Mucosa of descending colon (tissue), 3 donors: ENCODE data around the gene TBRG4. TPM values are rescaled to one million over a fixed set of nuclear protein-coding genes. Genes with fewer than 3 reads are reported as not detected.

Experiments
- ATAC-seq: fragments of 200-7000 bp; cut with Tn5 transposase; one replicate; pipeline ENCODE4 v1.9.1; 2020; ENCODE audit warnings: mild to moderate bottlenecking, moderate library complexity
- DNase-seq, 3 donors: peaks; one replicate each; pipeline ENCODE4 v3.0.0-alpha.2; 2020
- H3K36me3 ChIP-seq: fragments of 200-600 bp; one replicate; pipeline ENCODE4 v1.8.0; 2021; ENCODE audit warnings: low read depth, mild to moderate bottlenecking
- H3K4me1 ChIP-seq: fragments of 200-600 bp; one replicate; pipeline ENCODE4 v1.8.0; 2021; ENCODE audit warnings: low read depth, mild to moderate bottlenecking
- H3K4me3 ChIP-seq: fragments of 200-600 bp; one replicate; pipeline ENCODE4 v1.8.0; 2021; ENCODE audit warnings: mild to moderate bottlenecking
- H3K9me3 ChIP-seq: fragments of 200-600 bp; one replicate; pipeline ENCODE4 v1.8.0; 2021; ENCODE audit warnings: mild to moderate bottlenecking
- intact Hi-C, 2 donors: fragments of 100-400 bp; cut with DNase I in 1 of 2; cut with micrococcal nuclease in 1 of 2; formaldehyde crosslinking; loops; one replicate each; pipeline versions ENCODE4 v1.11.0 to v1.11.1; 2022; cut with DNase I, micrococcal nuclease
- total RNA-seq, 3 donors: library from RNA; stranded (reverse); fragmentation: NEBNext Ultra II Directional in 2 of 3; extraction: Animal tissue kit (Norgen Biotek cat#: 25700) in 2 of 3; gene quantifications; one replicate each; pipeline versions ENCODE4 v1.2.1 to v1.2.4, GENCODE V29; 2021 to 2023
- TF ChIP-seq, protein P1 (sequence below): fragments of 200-600 bp; IDR thresholded peaks from one replicate; pipeline ENCODE4 v1.8.0; 2022; ENCODE audit warnings: antibody characterized with exemption, mild to moderate bottlenecking
- donor health status: DM: no; HTN: no; CAD: no; lungs with moderate emphysema.
- donor health status: DM: no; HTN: no; CAD: no.
- donor health status: DM: no; HTN: yes; CAD: no.

Gene TBRG4
- total RNA-seq, 3 donors from 2014 or later: 84.0 to 122 (median 85.6) TPM

DNA sequence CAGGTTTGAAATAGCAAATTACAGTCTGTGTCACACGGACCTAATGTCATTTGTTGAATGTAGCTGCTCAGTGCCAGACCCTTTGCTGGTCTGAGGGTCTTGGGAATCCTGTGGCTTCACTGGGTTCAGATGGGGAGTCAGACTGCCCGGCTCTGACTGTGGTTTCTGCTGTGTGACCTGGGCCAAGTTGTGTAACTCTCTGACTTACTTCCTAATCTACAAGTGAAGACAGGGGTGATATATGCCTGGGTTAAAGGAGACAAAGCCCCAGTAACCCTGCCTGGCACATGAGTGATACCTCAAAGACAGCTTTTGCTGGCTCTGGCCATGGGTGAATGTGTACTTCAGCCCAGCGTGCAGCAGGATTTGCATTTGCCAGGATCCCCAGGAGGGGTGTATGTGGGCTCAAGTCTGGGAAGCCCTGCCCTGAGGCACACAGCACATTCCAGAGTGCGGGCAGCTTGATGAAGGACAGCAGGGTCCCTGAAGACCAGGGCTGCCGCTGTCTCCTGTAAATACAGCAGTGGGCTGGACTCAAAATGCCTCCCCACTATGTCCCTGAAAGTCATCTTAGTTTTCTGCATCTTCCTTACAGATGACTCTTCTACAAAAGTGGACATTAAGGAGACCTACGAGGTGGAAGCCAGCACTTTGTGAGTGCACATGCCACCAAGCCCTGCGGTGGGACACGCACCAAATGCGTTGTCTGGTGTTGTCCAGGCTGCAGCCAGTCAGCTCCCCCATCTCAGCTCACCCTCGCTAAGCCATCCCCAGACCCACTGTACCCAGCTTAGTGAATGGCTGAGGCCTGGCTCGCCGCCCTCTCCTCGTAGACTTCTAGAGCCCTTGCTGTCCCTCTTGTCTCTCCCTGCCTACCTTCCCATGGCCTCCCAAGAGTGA lies 39.1 kb downstream of the TBRG4 start:
- intact Hi-C loops: no loop called here
- DNase-seq (no peak), ATAC-seq (no peak)
- Histone ChIP-seq H3K9me3 (no peaks in the 10 kb centered on the region), H3K36me3 (peaks cover 10% of the 10 kb centered on the region), H3K4me3 (no peak overlapping the region), H3K4me1 (peaks cover 7% of the 10 kb centered on the region)
- TF ChIP-seq, protein P1, sequence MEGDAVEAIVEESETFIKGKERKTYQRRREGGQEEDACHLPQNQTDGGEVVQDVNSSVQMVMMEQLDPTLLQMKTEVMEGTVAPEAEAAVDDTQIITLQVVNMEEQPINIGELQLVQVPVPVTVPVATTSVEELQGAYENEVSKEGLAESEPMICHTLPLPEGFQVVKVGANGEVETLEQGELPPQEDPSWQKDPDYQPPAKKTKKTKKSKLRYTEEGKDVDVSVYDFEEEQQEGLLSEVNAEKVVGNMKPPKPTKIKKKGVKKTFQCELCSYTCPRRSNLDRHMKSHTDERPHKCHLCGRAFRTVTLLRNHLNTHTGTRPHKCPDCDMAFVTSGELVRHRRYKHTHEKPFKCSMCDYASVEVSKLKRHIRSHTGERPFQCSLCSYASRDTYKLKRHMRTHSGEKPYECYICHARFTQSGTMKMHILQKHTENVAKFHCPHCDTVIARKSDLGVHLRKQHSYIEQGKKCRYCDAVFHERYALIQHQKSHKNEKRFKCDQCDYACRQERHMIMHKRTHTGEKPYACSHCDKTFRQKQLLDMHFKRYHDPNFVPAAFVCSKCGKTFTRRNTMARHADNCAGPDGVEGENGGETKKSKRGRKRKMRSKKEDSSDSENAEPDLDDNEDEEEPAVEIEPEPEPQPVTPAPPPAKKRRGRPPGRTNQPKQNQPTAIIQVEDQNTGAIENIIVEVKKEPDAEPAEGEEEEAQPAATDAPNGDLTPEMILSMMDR: no peak

DNA sequence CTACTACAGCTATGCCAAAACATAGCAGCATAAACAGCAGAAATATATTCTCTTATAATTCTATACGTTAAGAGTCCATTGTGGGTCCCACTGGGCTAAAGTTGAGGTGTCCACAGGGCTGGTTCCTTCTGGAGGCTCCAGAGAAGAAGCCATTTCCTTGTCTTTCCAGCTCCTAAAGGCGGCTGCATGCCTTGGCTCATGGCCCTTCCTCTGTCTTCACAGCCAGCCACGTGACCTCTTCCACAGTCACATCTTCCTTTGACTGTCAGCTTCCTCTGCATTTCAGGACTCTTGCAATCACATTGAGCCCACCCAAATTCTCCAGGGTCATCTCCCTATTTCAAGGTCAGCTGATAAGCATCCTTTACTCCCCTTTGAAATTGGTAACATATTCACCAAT lies 40.0 kb downstream of the TBRG4 start:
- DNase-seq (no peak), ATAC-seq (no peak)
- H3K4me3 ChIP-seq: no peak overlapping the region
- H3K4me1 ChIP-seq: peaks cover 7% of the 10 kb centered on the region
- TF ChIP-seq, protein P1: no peak
- no peaks in the 10 kb centered on the region for H3K9me3 ChIP-seq
- peaks cover 10% of the 10 kb centered on the region for H3K36me3 ChIP-seq
- intact Hi-C loops: no loop called here

DNA sequence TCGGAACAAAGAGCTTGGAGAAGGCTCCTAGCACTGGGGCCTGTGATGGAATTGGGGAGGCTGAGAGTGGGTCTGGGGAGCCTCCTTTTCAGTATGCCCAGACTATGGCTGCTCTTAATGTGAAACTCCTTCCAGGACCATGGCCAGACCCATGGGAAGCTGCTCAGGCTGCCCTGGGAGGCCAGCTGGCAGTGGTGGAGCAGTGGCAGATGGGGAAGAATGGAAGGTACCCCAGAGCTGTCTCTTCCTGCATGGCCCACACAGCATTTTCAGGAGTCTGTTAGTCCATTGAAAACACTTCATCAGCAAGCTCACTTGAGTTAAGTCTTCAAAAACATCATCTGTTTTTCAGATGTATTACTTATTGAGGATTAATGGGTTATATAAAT lies 41.2 kb downstream of the TBRG4 start:
- intact Hi-C loops: no loop called here
- ATAC-seq: no peak
- H3K4me1 ChIP-seq: peaks cover 7% of the 10 kb centered on the region
- TF ChIP-seq, protein P1: no peak
- no peak overlapping the region for H3K4me3 ChIP-seq
- H3K9me3 ChIP-seq: no peaks in the 10 kb centered on the region
- peaks cover 3% of the 10 kb centered on the region for H3K36me3 ChIP-seq
- no peak for DNase-seq

DNA sequence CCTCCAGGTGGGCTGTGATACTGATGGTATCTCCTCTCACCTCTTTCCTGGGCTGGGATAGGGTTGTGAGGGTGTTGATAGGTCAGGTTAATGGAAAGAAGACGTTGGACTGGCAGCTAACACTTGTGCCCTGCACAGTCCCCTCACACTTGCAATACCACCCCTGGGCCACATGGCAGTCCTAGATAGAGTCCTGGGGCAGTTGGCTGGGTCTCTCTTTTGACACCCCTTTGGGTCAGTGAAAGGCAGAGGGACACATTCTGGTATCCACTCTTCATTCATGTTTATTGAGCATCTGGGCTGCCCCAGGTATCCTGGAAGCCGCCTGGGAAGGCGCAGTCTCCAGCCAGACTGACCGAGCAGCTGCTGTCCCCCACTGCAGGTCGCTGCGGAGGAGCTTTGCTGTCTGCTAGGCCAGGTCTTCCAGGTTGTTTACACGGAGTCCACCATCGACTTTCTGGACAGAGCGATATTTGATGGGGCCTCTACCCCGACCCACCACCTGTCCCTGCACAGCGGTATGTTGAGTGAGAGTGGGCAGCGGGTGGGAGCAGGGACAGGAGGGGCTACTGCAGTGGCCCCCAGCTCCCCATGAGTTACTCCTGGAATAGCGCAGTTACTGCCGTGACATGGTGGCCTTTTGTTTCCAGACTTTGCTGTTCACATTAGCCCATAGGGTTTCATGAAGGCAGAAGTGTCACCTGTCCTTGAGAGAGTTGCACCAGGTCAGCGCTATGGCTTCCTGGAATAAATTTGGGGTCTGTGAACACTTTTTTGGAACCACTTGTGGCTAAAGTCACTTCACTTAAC lies 41.8 kb downstream of the TBRG4 start:
- ATAC-seq (no peak), DNase-seq (no peak)
- Histone ChIP-seq H3K36me3 (peaks cover 3% of the 10 kb centered on the region), H3K4me1 (peaks cover 7% of the 10 kb centered on the region), H3K4me3 (no peak overlapping the region), H3K9me3 (no peaks in the 10 kb centered on the region)
- TF ChIP-seq, protein P1: no peak
- intact Hi-C loops: no loop called here

DNA sequence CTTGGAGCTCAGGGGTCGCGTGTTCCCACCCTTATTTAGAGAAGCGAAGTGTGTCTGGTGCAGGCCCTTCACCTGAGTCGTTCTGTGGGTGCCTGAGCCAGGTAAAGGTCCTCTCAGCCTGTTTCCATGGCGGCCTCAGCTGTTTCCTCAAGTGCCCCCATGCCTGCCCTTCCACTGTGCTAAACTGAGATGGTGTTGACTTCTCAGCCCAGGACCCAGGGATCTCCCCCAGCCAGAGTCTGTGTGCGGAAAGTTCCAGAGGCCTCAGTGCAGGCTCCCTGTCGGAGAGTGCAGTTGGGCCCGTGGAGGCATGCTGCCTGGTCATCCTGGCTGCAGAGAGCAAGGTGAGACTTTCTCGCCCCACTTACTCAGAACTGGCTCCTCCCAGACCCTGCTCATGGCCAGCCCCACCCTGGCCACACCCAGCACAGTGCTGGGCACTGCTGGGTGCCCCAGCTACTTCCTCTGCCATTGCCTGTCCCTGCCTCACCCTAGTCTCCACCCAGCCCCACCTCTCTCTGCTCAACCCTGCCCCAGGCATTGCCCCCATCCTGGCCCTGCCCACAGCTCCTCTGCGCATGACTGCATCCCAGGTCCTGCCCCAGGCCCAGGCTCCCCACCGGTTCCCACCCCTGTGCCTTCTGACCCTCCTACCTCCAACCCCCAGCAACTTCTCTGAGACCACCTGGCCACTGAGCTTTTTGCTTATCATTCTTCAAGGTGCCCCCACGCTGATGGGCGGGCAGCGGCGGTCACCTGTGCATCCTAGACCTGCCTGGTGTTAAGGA lies 43.1 kb downstream of the TBRG4 start:
- no peak overlapping the region for H3K4me3 ChIP-seq
- intact Hi-C loops: no loop called here
- H3K4me1 ChIP-seq: peaks cover 7% of the 10 kb centered on the region
- ATAC-seq (peak; percentile 87), DNase-seq (peak; percentile 14 to 65 (median 57))
- H3K9me3 ChIP-seq: no peaks in the 10 kb centered on the region
- no peaks in the 10 kb centered on the region for H3K36me3 ChIP-seq
- TF ChIP-seq, protein P1: no peak
